Right lobe of liver (tissue), 6 donors: ENCODE results near the gene TMEM179. TPM values are rescaled to one million over a fixed set of nuclear protein-coding genes. Genes with fewer than 3 reads are reported as not detected.

ENCODE experiments used
- ATAC-seq, 4 donors: fragments of 200-7000 bp; cut with Tn5 transposase; one replicate each; pipeline ENCODE4 v1.9.1; 2020; ENCODE audit warnings: mild to moderate bottlenecking in 4 of 4, moderate library complexity in 4 of 4
- DNase-seq, 3 donors: peaks; one replicate each; pipeline ENCODE4 v3.0.0-alpha.2; 2020
- H3K27ac ChIP-seq, 3 donors: fragments of 200-600 bp; one replicate each; pipeline ENCODE4 v1.8.0; 2022
- H3K27me3 ChIP-seq, 2 donors: fragments of 200-600 bp; one replicate each; pipeline ENCODE4 v1.8.0; 2022
- H3K36me3 ChIP-seq, 4 donors: fragments of 200-600 bp; sonication (generic) in 1 of 4; one replicate each; pipeline versions ENCODE4 v1.5.1 to v1.8.0; 2017 to 2022; ENCODE audit warnings: control low read depth in 1 of 4
- H3K4me1 ChIP-seq, 4 donors: fragments of 200-600 bp; sonication (generic) in 1 of 4; one replicate each; pipeline versions ENCODE4 v1.5.1 to v1.8.0; 2017 to 2022; ENCODE audit warnings: control low read depth in 1 of 4
- H3K4me3 ChIP-seq, 3 donors: fragments of 200-600 bp; one replicate each; pipeline ENCODE4 v1.8.0; 2022
- H3K9me3 ChIP-seq, 4 donors: fragments of 200-600 bp; sonication (generic) in 1 of 4; one replicate each; pipeline versions ENCODE4 v1.5.1 to v1.8.0; 2017 to 2022; ENCODE audit warnings: control low read depth in 1 of 4
- POLR2A ChIP-seq: fragments of 450-650 bp; IDR thresholded peaks from one replicate; pipeline ENCODE4 v1.6.1; 2017; ENCODE audit warnings: antibody characterized with exemption, mild to moderate bottlenecking
- whole genome bisulfite sequencing: methylation state at CpG from one replicate; pipeline ENCODE4 v1.1.6; 2018; ENCODE audit warnings: low coverage, low lambda C conversion rate; ENCODE audit not compliant: insufficient coverage; ENCODE audit errors: missing lambda C conversion rate; 5-methylcytosine and 5-hydroxymethylcytosine counted together
- intact Hi-C, 2 donors: fragments of 100-400 bp; cut with DNase I; formaldehyde crosslinking; loops; one replicate each; pipeline versions ENCODE4 v1.11.2 to v1.14.1; 2022
- total RNA-seq, 6 experiments: library from RNA; depleted of rRNA in 2 of 6; stranded (reverse); fragments of >200 nt in 2 of 6; fragmentation: NEBNext Ultra II Directional in 3 of 6; extraction: Animal tissue kit (Norgen Biotek cat#: 25700) in 3 of 6; gene quantifications; one replicate each; pipeline versions ENCODE4 v1.1.0 to v1.2.4, GENCODE V29; 2016 to 2023
- TF ChIP-seq, protein P1 (sequence below), 4 donors: fragments of 200-600 bp in 3 of 4; fragments of 450-650 bp in 1 of 4; IDR thresholded peaks; one replicate each; pipeline versions ENCODE4 v1.5.1 to v1.8.0; 2016 to 2022; ENCODE audit warnings: antibody characterized with exemption in 4 of 4, mild to moderate bottlenecking in 2 of 4
- donor health status: DM: no; HTN: yes; CAD: no.
- donor health status: DM: no; HTN: no; CAD: no.
- donor health status: DM: no; HTN: no; CAD: no.
- donor health status: DM: no; HTN: yes; CAD: no.
- donor health status: DM: no; HTN: yes; CAD: no.

The TMEM179 gene
- total RNA-seq, 6 experiments from 2014 or later: 0.17 to 0.18 TPM; not detected in 4

DNA sequence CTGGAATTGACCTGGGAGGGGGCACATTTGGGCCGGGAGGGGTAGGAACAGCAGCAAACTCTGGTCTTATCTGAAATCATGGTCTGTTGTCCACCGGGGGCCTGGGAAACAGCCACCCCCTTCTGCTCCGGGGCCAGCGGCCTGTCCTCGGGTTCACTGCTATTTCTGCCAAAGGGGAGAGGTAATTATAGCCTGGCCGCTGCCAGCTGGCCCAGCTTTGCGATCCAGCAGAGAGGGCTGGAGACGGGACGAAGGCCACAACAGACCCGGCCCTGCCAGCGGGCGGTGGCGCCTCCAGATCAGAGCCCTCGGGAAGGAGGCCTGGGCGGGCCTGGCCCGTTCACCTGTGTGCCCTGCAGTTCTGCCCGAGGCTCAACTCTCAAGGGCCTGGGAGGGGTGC, 25.1 kb downstream of the TMEM179 start, which contains the start of gene C14orf180:
TSS of gene C14orf180 (plus strand) at position 258 of the 400 bp plus-strand sequence. CDS start 6,667 bp downstream, outside the sequence.
- 6% methylated on average over 3 of the region's 17 CpGs for WGBS
- Histone ChIP-seq H3K27me3 (no peaks in the 10 kb centered on the region), H3K4me3 (peak within 1 kb of the TSS in 1 of 3 donors; percentile 2), H3K36me3 (no peaks in the 10 kb centered on the region), H3K27ac (peak within 1 kb of the TSS; percentile 22 to 47 (median 24)), H3K4me1 (peaks cover 0 to 27% (median 7%) of the 10 kb centered on the region in 4 donors), H3K9me3 (no peaks in the 10 kb centered on the region)
- intact Hi-C loops: no loop called here
- ATAC-seq: peak; percentile 55 to 90 (median 79)
- DNase-seq: peak; percentile 44 to 85 (median 82)
- TF ChIP-seq, protein P1, sequence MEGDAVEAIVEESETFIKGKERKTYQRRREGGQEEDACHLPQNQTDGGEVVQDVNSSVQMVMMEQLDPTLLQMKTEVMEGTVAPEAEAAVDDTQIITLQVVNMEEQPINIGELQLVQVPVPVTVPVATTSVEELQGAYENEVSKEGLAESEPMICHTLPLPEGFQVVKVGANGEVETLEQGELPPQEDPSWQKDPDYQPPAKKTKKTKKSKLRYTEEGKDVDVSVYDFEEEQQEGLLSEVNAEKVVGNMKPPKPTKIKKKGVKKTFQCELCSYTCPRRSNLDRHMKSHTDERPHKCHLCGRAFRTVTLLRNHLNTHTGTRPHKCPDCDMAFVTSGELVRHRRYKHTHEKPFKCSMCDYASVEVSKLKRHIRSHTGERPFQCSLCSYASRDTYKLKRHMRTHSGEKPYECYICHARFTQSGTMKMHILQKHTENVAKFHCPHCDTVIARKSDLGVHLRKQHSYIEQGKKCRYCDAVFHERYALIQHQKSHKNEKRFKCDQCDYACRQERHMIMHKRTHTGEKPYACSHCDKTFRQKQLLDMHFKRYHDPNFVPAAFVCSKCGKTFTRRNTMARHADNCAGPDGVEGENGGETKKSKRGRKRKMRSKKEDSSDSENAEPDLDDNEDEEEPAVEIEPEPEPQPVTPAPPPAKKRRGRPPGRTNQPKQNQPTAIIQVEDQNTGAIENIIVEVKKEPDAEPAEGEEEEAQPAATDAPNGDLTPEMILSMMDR (IDR thresholded peaks at IDR 0.05): no peak
- no peak for TF ChIP-seq POLR2A

DNA sequence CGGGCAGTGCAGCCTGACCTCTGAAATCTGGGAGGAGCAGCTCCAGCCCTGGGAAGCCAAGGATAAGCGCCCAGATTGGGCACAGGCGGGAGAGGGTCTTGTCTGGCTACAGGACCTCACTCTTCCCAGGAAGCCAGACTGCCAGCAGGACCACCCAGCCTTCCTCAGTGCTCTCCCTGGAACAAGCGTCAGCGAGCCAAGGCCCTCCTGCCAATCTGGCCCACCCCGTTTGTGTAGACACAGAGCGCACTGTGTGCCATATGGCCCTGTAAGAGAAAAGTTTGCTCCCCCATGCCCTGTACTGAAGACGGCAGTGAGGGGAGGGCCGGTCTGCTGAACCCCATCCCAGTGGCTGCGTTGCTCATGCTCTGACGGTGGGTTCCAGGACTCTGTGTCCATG, 26.3 kb downstream of the TMEM179 start:
- TF ChIP-seq, protein P1 (IDR thresholded peaks at IDR 0.05): no peak
- TF ChIP-seq POLR2A: no peak
- Histone ChIP-seq H3K4me3 (no peak overlapping the region), H3K9me3 (no peaks in the 10 kb centered on the region), H3K27ac (no peak overlapping the region), H3K36me3 (no peaks in the 10 kb centered on the region), H3K27me3 (no peaks in the 10 kb centered on the region), H3K4me1 (peaks cover 0 to 27% (median 7%) of the 10 kb centered on the region in 4 donors)
- no CpG with 5 or more reads among the region's 11 CpGs for WGBS
- ATAC-seq (no peak), DNase-seq (no peak)
- intact Hi-C loops: no loop called here

DNA sequence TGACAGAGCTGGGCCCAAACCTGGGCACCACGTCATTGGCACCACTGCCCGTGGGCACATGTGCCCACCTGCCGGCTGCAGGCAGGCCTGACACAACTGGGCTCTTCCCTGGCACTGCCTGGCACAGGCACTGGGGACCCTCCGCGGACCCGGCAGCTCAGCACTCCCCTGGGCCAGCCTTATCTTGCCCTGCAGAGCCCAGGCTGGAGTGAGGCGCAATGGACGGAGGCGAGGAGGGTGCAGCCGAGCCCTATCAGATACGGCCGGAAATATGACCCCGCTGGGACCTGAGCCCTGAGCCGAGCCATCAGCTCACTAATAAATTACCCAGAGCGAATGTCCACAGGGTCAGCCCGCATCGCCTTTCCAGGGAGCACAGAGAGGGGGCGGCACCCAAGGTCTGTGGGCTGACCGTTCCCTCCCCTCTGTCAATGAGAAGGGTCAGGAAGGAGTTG, 26.7 kb downstream of the TMEM179 start:
- ATAC-seq (no peak), DNase-seq (no peak)
- Histone ChIP-seq H3K27ac (no peak overlapping the region), H3K36me3 (no peaks in the 10 kb centered on the region), H3K9me3 (no peaks in the 10 kb centered on the region), H3K4me1 (peaks cover 0 to 27% (median 7%) of the 10 kb centered on the region in 4 donors), H3K27me3 (no peaks in the 10 kb centered on the region), H3K4me3 (no peak overlapping the region)
- TF ChIP-seq, protein P1 (IDR thresholded peaks at IDR 0.05): no peak
- no peak for TF ChIP-seq POLR2A
- no CpG with 5 or more reads among the region's 19 CpGs for whole genome bisulfite sequencing
- intact Hi-C loops: no loop called here

DNA sequence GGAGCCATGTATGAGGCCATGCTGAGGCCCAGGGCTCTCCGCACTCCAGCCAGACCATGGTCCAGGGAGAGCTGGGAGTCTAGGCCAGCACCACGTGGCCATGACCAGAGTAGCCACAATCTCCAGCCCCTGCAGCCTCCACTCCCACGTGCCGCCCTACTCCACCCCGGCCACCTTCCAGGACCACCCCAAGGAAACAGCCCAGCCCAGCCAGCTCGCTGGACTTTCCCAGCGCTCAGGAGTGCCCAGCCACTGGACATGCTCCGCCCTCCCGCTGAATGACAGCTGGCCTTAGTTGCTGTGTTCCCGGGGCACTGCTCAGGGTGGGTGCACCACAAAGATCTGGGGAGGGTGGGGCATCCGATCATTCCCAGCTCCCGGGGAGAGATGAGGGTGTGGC, 27.1 kb downstream of the TMEM179 start:
- intact Hi-C loops: no loop called here
- DNase-seq (no peak), ATAC-seq (peak in 1 of 4 donors; percentile 2)
- TF ChIP-seq POLR2A: no peak
- TF ChIP-seq, protein P1 (IDR thresholded peaks at IDR 0.05): no peak
- Histone ChIP-seq H3K27me3 (no peaks in the 10 kb centered on the region), H3K9me3 (no peaks in the 10 kb centered on the region), H3K4me1 (peaks cover 0 to 27% (median 7%) of the 10 kb centered on the region in 4 donors), H3K4me3 (no peak overlapping the region), H3K27ac (no peak overlapping the region), H3K36me3 (no peaks in the 10 kb centered on the region)
- WGBS: 53% methylated on average over 2 of the region's 12 CpGs
